HEK293 (cell line): Measurements from ENCODE around the gene RHOJ.

Experiments
- CTCF ChIA-PET: fragments of 350-600 bp; formaldehyde crosslinking; extraction: SDS; loops from one replicate; lab custom pipeline; 2021; ENCODE audit warnings: antibody characterized with exemption; lab: Yijun Ruan, JAX
- POLR2A ChIA-PET: fragments of 300-600 bp; formaldehyde crosslinking; extraction: SDS; loops from one replicate; lab custom pipeline; 2020; ENCODE audit warnings: antibody characterized with exemption, inconsistent platforms; lab: Yijun Ruan, JAX
- H3K27ac ChIP-seq: fragments of 200-500 bp; sonication (Bioruptor generic); 2 replicates; pipeline ENCODE4 v1.5.1; 2014; ENCODE audit warnings: low read depth, low read length, control low read depth, inconsistent platforms; ENCODE audit errors: extremely low read depth
- H3K36me3 ChIP-seq, 2 experiments: fragments of 200-500 bp in 1 of 2; sonication (Bioruptor generic) in 1 of 2; 1 replicate in 1 of 2; 2 replicates in 1 of 2; pipeline ENCODE4 v1.5.1; 2014 to 2017; ENCODE audit warnings: inconsistent platforms in 2 of 2, low read length in 2 of 2; ENCODE audit not compliant: control insufficient read depth in 2 of 2, insufficient read depth in 1 of 2
- H3K4me1 ChIP-seq: fragments of 200-500 bp; sonication (Bioruptor generic); 2 replicates; pipeline ENCODE4 v1.5.1; 2014; ENCODE audit warnings: mild to moderate bottlenecking, low read length, inconsistent platforms; ENCODE audit not compliant: control insufficient read depth, insufficient read depth
- H3K4me3 ChIP-seq: 2 replicates; pipeline ENCODE4 v1.5.1; 2011; ENCODE audit warnings: low read depth, mild to moderate bottlenecking, control low read depth, low read length, moderate library complexity
- H3K9me3 ChIP-seq: fragments of 200-500 bp; sonication (Bioruptor generic); 2 replicates; pipeline ENCODE4 v1.5.1; 2014; ENCODE audit warnings: low read depth, low read length, inconsistent platforms; ENCODE audit not compliant: control insufficient read depth, insufficient read depth
- ATF2 ChIP-seq: fragments of 450-650 bp; formaldehyde crosslinking; IDR thresholded peaks from 2 replicates; pipeline ENCODE4 v1.5.1; 2016; ENCODE audit warnings: missing biosample characterization, missing genetic modification characterization, low read depth
- CTCF ChIP-seq: fragments of 450-650 bp; formaldehyde crosslinking; IDR thresholded peaks from 2 replicates; pipeline ENCODE4 v1.5.1; 2016; ENCODE audit warnings: missing biosample characterization, missing genetic modification characterization
- GLIS2 ChIP-seq: fragments of 450-650 bp; formaldehyde crosslinking; IDR thresholded peaks from 2 replicates; pipeline ENCODE4 v1.5.1; 2016; ENCODE audit warnings: missing biosample characterization, missing genetic modification characterization
- HOXC10 ChIP-seq: sonication (generic); formaldehyde crosslinking; IDR thresholded peaks from 2 replicates; pipeline ENCODE4 v1.8.1; 2023; ENCODE audit warnings: mild to moderate bottlenecking, missing genetic modification reagents
- IKZF3 ChIP-seq: fragments of 450-650 bp; IDR thresholded peaks from 2 replicates; pipeline ENCODE4 v1.5.0; 2018; ENCODE audit warnings: missing biosample characterization, mild to moderate bottlenecking, missing genetic modification characterization, moderate library complexity
- OSR2 ChIP-seq: fragments of 450-650 bp; formaldehyde crosslinking; IDR thresholded peaks from 2 replicates; pipeline ENCODE4 v1.5.1; 2016; ENCODE audit warnings: missing biosample characterization, missing genetic modification characterization
- SP3 ChIP-seq: fragments of 450-650 bp; formaldehyde crosslinking; IDR thresholded peaks from 2 replicates; pipeline ENCODE4 v1.5.1; 2016; ENCODE audit warnings: missing biosample characterization, missing genetic modification characterization
- TRIM28 ChIP-seq: IDR thresholded peaks from 2 replicates; pipeline ENCODE4 v1.6.1; 2011; ENCODE audit warnings: low read length, control low read depth, borderline replicate concordance
- ZBTB20 ChIP-seq: fragments of 450-650 bp; formaldehyde crosslinking; IDR thresholded peaks from 2 replicates; pipeline ENCODE4 v1.5.1; 2016; ENCODE audit warnings: missing biosample characterization, missing genetic modification characterization
- ZBTB48 ChIP-seq: fragments of 450-650 bp; formaldehyde crosslinking; IDR thresholded peaks from 2 replicates; pipeline ENCODE4 v1.5.1; 2016; ENCODE audit warnings: missing biosample characterization, missing genetic modification characterization
- ZFP37 ChIP-seq: fragments of 450-650 bp; formaldehyde crosslinking; IDR thresholded peaks from 2 replicates; pipeline ENCODE4 v1.5.1; 2016; ENCODE audit warnings: missing biosample characterization, missing genetic modification characterization
- ZNF114 ChIP-seq: fragments of 450-650 bp; formaldehyde crosslinking; IDR thresholded peaks from 2 replicates; pipeline ENCODE4 v1.5.0; 2017; ENCODE audit warnings: missing biosample characterization, missing genetic modification characterization
- ZNF121 ChIP-seq: fragments of 450-650 bp; formaldehyde crosslinking; IDR thresholded peaks from 2 replicates; pipeline ENCODE4 v1.5.1; 2016; ENCODE audit warnings: missing biosample characterization, missing genetic modification characterization
- ZNF18 ChIP-seq: fragments of 450-650 bp; formaldehyde crosslinking; IDR thresholded peaks from 2 replicates; pipeline ENCODE4 v1.5.1; 2016; ENCODE audit warnings: missing biosample characterization, missing genetic modification characterization
- ZNF214 ChIP-seq: fragments of 450-650 bp; formaldehyde crosslinking; IDR thresholded peaks from 2 replicates; pipeline ENCODE4 v1.5.1; 2017; ENCODE audit warnings: missing biosample characterization, mild to moderate bottlenecking, missing genetic modification characterization, borderline replicate concordance
- ZNF221 ChIP-seq: fragments of 450-650 bp; formaldehyde crosslinking; IDR thresholded peaks from 2 replicates; pipeline ENCODE4 v1.5.1; 2017; ENCODE audit warnings: missing biosample characterization, missing genetic modification characterization, borderline replicate concordance
- ZNF335 ChIP-seq: fragments of 450-650 bp; formaldehyde crosslinking; conservative IDR thresholded peaks from 2 replicates; pipeline ENCODE4 v1.5.1; 2016; ENCODE audit warnings: missing biosample characterization, missing genetic modification characterization
- ZNF341 ChIP-seq: fragments of 450-650 bp; formaldehyde crosslinking; IDR thresholded peaks from 2 replicates; pipeline ENCODE4; 2016; ENCODE audit warnings: low read depth, missing biosample characterization, missing genetic modification characterization
- ZNF529 ChIP-seq: fragments of 450-650 bp; formaldehyde crosslinking; IDR thresholded peaks from 2 replicates; pipeline ENCODE4 v1.5.1; 2017; ENCODE audit warnings: missing genetic modification characterization, missing biosample characterization; ENCODE audit not compliant: insufficient replicate concordance
- ZNF530 ChIP-seq: fragments of 450-650 bp; formaldehyde crosslinking; IDR thresholded peaks from 2 replicates; pipeline ENCODE4 v1.5.1; 2016; ENCODE audit warnings: low read depth, missing biosample characterization, missing genetic modification characterization
- ZNF626 ChIP-seq: fragments of 450-650 bp; sonication (Bioruptor Pico); formaldehyde crosslinking; IDR thresholded peaks from 2 replicates; pipeline ENCODE4 v1.5.1; 2018; ENCODE audit warnings: missing biosample characterization, missing genetic modification characterization, inconsistent platforms
- ZNF629 ChIP-seq: fragments of 450-650 bp; formaldehyde crosslinking; IDR thresholded peaks from 2 replicates; pipeline ENCODE4 v1.5.1; 2017; ENCODE audit warnings: missing biosample characterization, missing genetic modification characterization
- ZNF692 ChIP-seq: fragments of 450-650 bp; formaldehyde crosslinking; IDR thresholded peaks from 2 replicates; pipeline ENCODE4 v1.5.1; 2016; ENCODE audit warnings: missing biosample characterization, missing genetic modification characterization
- ZNF704 ChIP-seq: fragments of 450-650 bp; formaldehyde crosslinking; IDR thresholded peaks from 2 replicates; pipeline ENCODE4 v1.5.1; 2016; ENCODE audit warnings: missing biosample characterization, missing genetic modification characterization
- ZNF777 ChIP-seq: fragments of 450-650 bp; formaldehyde crosslinking; IDR thresholded peaks from 2 replicates; pipeline ENCODE4 v1.5.1; 2017; ENCODE audit warnings: missing biosample characterization, missing genetic modification characterization, borderline replicate concordance
- ZNF830 ChIP-seq: fragments of 450-650 bp; IDR thresholded peaks from 2 replicates; pipeline ENCODE4 v1.5.0; 2018; ENCODE audit warnings: missing biosample characterization, missing genetic modification characterization, low read depth, mild to moderate bottlenecking, moderate library complexity
- ZXDB ChIP-seq: fragments of 450-650 bp; formaldehyde crosslinking; IDR thresholded peaks from 2 replicates; pipeline ENCODE4 v1.5.1; 2016; ENCODE audit warnings: missing biosample characterization, missing genetic modification characterization

Gene RHOJ

GRCh38 chr14:63203015-63203414 is 1.2 kb upstream of the RHOJ start:
- ChIA-PET CTCF (interaction anchor here (0.7 kb wide), 1 partner anchor 475 kb away, joined by 4 read pairs; no protein-coding TSS in a partner anchor), POLR2A (no interaction called here)
- Histone ChIP-seq H3K4me1 (0 out of 2 replicates have a peak, but pooled peaks cover 4% of the 10 kb centered on the region), H3K36me3 (no peaks in the 10 kb centered on the region), H3K4me3 (no peak overlapping the region), H3K27ac (no peak overlapping the region)
- TF ChIP-seq IKZF3 (tag by site-specific recombination): no peak
- no peak for TF ChIP-seq ZFP37 (tag by site-specific recombination)
- TF ChIP-seq ZNF626 (tag by site-specific recombination): no peak
- no peak for TF ChIP-seq ZNF777
- TF ChIP-seq ZNF704 (tag by site-specific recombination): no peak
- TF ChIP-seq ZNF121 (tag by site-specific recombination): no peak
- TF ChIP-seq ZNF214 (tag by site-specific recombination): no peak
- TF ChIP-seq ZNF114 (tag by site-specific recombination): no peak
- TF ChIP-seq ZBTB48 (tag by site-specific recombination): no peak
- TF ChIP-seq ZNF341: no peak
- no peak for TF ChIP-seq ZNF629 (tag by site-specific recombination)
- no peak for TF ChIP-seq ZNF529
- TF ChIP-seq ZBTB20 (tag by site-specific recombination): no peak
- no peak for TF ChIP-seq ZNF221 (tag by site-specific recombination)
- TF ChIP-seq ZXDB (tag by site-specific recombination): no peak
- TF ChIP-seq ZNF18 (tag by site-specific recombination): no peak
- TF ChIP-seq ZNF830: no peak
- TF ChIP-seq TRIM28: no peak
- TF ChIP-seq SP3 (tag by site-specific recombination): no peak
- TF ChIP-seq ZNF335 (tag by site-specific recombination): no peak
- TF ChIP-seq, all 188 proteins: peak for 0
- H3K9me3 ChIP-seq: no peaks in the 10 kb centered on the region

- Histone ChIP-seq H3K4me3 (peak overlapping the region; percentile 15), H3K27ac (no peak overlapping the region), H3K36me3 (no peaks in the 10 kb centered on the region), H3K4me1 (0 out of 2 replicates have a peak, but pooled peaks cover 4% of the 10 kb centered on the region), H3K9me3 (no peaks in the 10 kb centered on the region)
- CTCF ChIA-PET: interaction anchor here (0.7 to 1.0 kb wide), 3 partner anchors 10 to 475 kb away, joined by 3 to 4 read pairs (median 3); no protein-coding TSS in a partner anchor
- POLR2A ChIA-PET: no interaction called here
- TF ChIP-seq HOXC10 (CRISPR knock-in tag) (no peak), OSR2 (0 out of 2 replicates have a peak, but pooled peaks have one; percentile 19), ZNF530 (no peak), ZNF692 (tag by site-specific recombination) (peak; percentile 64), ATF2 (tag by site-specific recombination) (peak; percentile 83), CTCF (tag by site-specific recombination) (0 out of 2 replicates have a peak, but pooled peaks have one; percentile 48), ZBTB20 (tag by site-specific recombination) (peak; percentile 60), GLIS2 (0 out of 2 replicates have a peak, but pooled peaks have one; percentile 16)
These were observed 431 bp upstream of the RHOJ start for GRCh38 chr14:63203618-63204406.
